K562 (cell line): ENCODE results near the gene TMEM117. TPM values are rescaled to one million over a fixed set of nuclear protein-coding genes. Genes with fewer than 3 reads are reported as not detected.

Experiments
- ATAC-seq: fragments of 200-7000 bp; cut with Tn5 transposase; 3 replicates; pipeline ENCODE4 v1.9.1; 2020; ENCODE audit warnings: moderate library complexity
- BruUV-seq: library from RNA; stranded (reverse); fragments of 400-500 nt; replicated peaks from 2 replicates; lab custom pipeline; 2021; lab: Mats Ljungman, UMichigan
- CTCF ChIA-PET: fragments of 300-600 bp; formaldehyde crosslinking; extraction: SDS; loops from one replicate; lab custom pipeline; 2021; ENCODE audit warnings: low intra/inter-chr PET ratio; lab: Yijun Ruan, JAX
- POLR2A ChIA-PET: fragments of 300-600, 350-650 bp; sonication (Branson Sonifier 250); formaldehyde crosslinking; extraction: SDS; loops from one replicate; lab custom pipeline; 2021; ENCODE audit warnings: antibody characterized with exemption, inconsistent platforms; lab: Yijun Ruan, JAX
- DNase-seq, 4 experiments: peaks; one replicate each; pipeline versions ENCODE4 v3.0.0 to v3.0.0-alpha.2; 2011 to 2018; ENCODE audit warnings: low spot score in 3 of 4, mixed read lengths in 3 of 4; ENCODE audit errors: extremely low read depth in 1 of 4
- FAIRE-seq: peaks from 2 replicates; lab custom pipeline; 2011; peaks lifted over from hg19 to GRCh38; lab: Jason Lieb, UNC
- H2AFZ ChIP-seq: 2 replicates; pipeline ENCODE4 v1.6.0; 2011; ENCODE audit warnings: low read depth, low read length, control low read depth, inconsistent platforms
- H3K27ac ChIP-seq: fragments of 200-600 bp; 3 replicates; pipeline ENCODE4 v1.8.0; 2011; ENCODE audit warnings: low read depth, mild to moderate bottlenecking, control low read depth, inconsistent platforms, low read length, moderate library complexity, mixed read lengths; ENCODE audit errors: extremely low read depth
- H3K27me3 ChIP-seq, 2 experiments: fragments of 300-600 bp in 1 of 2; 2 replicates in 1 of 2; 3 replicates in 1 of 2; pipeline versions ENCODE4 v1.6.0 to v1.8.0; 2011; ENCODE audit warnings: inconsistent platforms in 2 of 2, low read length in 2 of 2, mild to moderate bottlenecking in 1 of 2, mixed read lengths in 1 of 2, moderate library complexity in 1 of 2; ENCODE audit not compliant: control insufficient read depth in 2 of 2, insufficient read depth in 2 of 2
- H3K36me3 ChIP-seq: fragments of 300-600 bp; 3 replicates; pipeline ENCODE4 v1.8.0; 2011; ENCODE audit warnings: mild to moderate bottlenecking, low read length, inconsistent platforms; ENCODE audit not compliant: control insufficient read depth, insufficient read depth
- H3K4me1 ChIP-seq, 2 experiments: fragments of 200-600 bp in 1 of 2; replicated peaks in 1 of 2; 2 replicates in 1 of 2; 3 replicates in 1 of 2; pipeline versions ENCODE4 v1.5.1 to v1.8.0; 2011; ENCODE audit warnings: inconsistent platforms in 2 of 2, low read length in 2 of 2, mild to moderate bottlenecking in 1 of 2, mixed read lengths in 1 of 2, moderate library complexity in 1 of 2; ENCODE audit not compliant: control insufficient read depth in 2 of 2, insufficient read depth in 2 of 2
- H3K4me2 ChIP-seq: 2 replicates; pipeline ENCODE4 v1.6.1; 2011; ENCODE audit warnings: low read length, control low read depth, inconsistent platforms, mixed read lengths; ENCODE audit not compliant: insufficient read depth
- H3K4me3 ChIP-seq: fragments of 200-600 bp; sonication (generic), shearing (Covaris generic); 2 replicates; pipeline ENCODE4 v1.5.1; 2016; ENCODE audit warnings: control low read depth, inconsistent platforms
- H3K79me2 ChIP-seq: fragments of 200-600 bp; 3 replicates; pipeline ENCODE4 v1.8.0; 2011; ENCODE audit warnings: low read length, inconsistent platforms; ENCODE audit not compliant: control insufficient read depth, insufficient read depth
- H3K9ac ChIP-seq, 2 experiments: 2 replicates each; pipeline versions ENCODE4 v1.6.0 to v1.6.1; 2011; ENCODE audit warnings: low read depth in 2 of 2, low read length in 2 of 2, control low read depth in 1 of 2, inconsistent platforms in 1 of 2, mild to moderate bottlenecking in 1 of 2, mixed read lengths in 1 of 2; ENCODE audit not compliant: insufficient read depth in 1 of 2
- H3K9me1 ChIP-seq: one replicate; pipeline ENCODE4 v1.6.0; 2011; ENCODE audit warnings: inconsistent platforms, mild to moderate bottlenecking, low read length, moderate library complexity; ENCODE audit not compliant: control insufficient read depth, insufficient read depth
- H3K9me3 ChIP-seq: replicated peaks from 2 replicates; pipeline ENCODE4 v1.5.1; 2011; ENCODE audit warnings: low read depth, low read length, inconsistent platforms; ENCODE audit not compliant: control insufficient read depth, insufficient read depth
- H4K20me1 ChIP-seq: replicated peaks from 2 replicates; pipeline ENCODE4 v1.6.1; 2011; ENCODE audit warnings: low read length, inconsistent platforms, mixed read lengths; ENCODE audit not compliant: control insufficient read depth, insufficient read depth
- CHD7 ChIP-seq: fragments of 200-600 bp; sonication (generic); IDR thresholded peaks from one replicate; pipeline ENCODE4 v1.6.1; 2012; ENCODE audit warnings: mild to moderate bottlenecking, low read depth, low read length, inconsistent platforms
- EHMT2 ChIP-seq: fragments of 450-650 bp; IDR thresholded peaks from 2 replicates; pipeline ENCODE4 v1.6.1; 2018; ENCODE audit warnings: antibody characterized with exemption
- ELF4 ChIP-seq: fragments of 450-650 bp; formaldehyde crosslinking; IDR thresholded peaks from 2 replicates; pipeline ENCODE4 v1.4.0; 2022; ENCODE audit warnings: missing genetic modification characterization
- HIVEP1 ChIP-seq: fragments of 250-450 bp; sonication (Bioruptor Pico); IDR thresholded peaks from 2 replicates; pipeline ENCODE4 v1.4.0; 2020; ENCODE audit warnings: mild to moderate bottlenecking
- MAFK ChIP-seq: IDR thresholded peaks from 2 replicates; pipeline ENCODE4 v1.6.1; 2011; ENCODE audit warnings: low read length, improper control_type of control experiment
- MYNN ChIP-seq, 2 experiments: sonication (generic); formaldehyde crosslinking in 1 of 2; IDR thresholded peaks; 2 replicates each; pipeline versions ENCODE4 v1.5.0 to v1.6.1; 2016 to 2020; ENCODE audit warnings: antibody characterized with exemption in 1 of 2, missing genetic modification reagents in 1 of 2
- POLR2AphosphoS5 ChIP-seq: IDR thresholded peaks from 2 replicates; pipeline ENCODE4 v1.6.1; 2011; ENCODE audit warnings: mild to moderate bottlenecking, low read depth, low read length, moderate library complexity; ENCODE audit not compliant: control insufficient read depth, insufficient read depth
- SAFB2 ChIP-seq: fragments of 200-400 bp; formaldehyde crosslinking; IDR thresholded peaks from 2 replicates; pipeline ENCODE4 v1.6.1; 2018; ENCODE audit warnings: borderline replicate concordance, low read length, low read depth, moderate library complexity; ENCODE audit not compliant: severe bottlenecking
- SMARCC2 ChIP-seq: fragments of 450-650 bp; IDR thresholded peaks from 2 replicates; pipeline ENCODE4 v1.6.1; 2017; ENCODE audit warnings: antibody characterized with exemption, moderate library complexity, mild to moderate bottlenecking, low read depth
- TAF1 ChIP-seq: IDR thresholded peaks from 2 replicates; pipeline ENCODE4 v1.6.1; 2011; ENCODE audit warnings: mild to moderate bottlenecking, low read length, moderate library complexity; ENCODE audit not compliant: insufficient read depth, control insufficient read depth, severe bottlenecking; ENCODE audit errors: extremely low read depth
- ZNF584 ChIP-seq: fragments of 200-800 bp; sonication (Bioruptor generic); IDR thresholded peaks from 2 replicates; pipeline ENCODE4 v1.6.1; 2016; ENCODE audit warnings: low read depth, mild to moderate bottlenecking, missing genetic modification characterization, missing compliant biosample characterization
- ZNF695 ChIP-seq: fragments of 450-650 bp; formaldehyde crosslinking; IDR thresholded peaks from 2 replicates; pipeline ENCODE4 v1.4.0; 2020; ENCODE audit warnings: mild to moderate bottlenecking, moderate library complexity
- WGBS: fragments of 100-300 bp; shearing (Covaris generic); methylation state at CpG from one replicate; pipeline ENCODE4 v1.1.6; 2016; ENCODE audit warnings: low coverage, mixed read lengths; ENCODE audit not compliant: insufficient coverage; ENCODE audit errors: missing lambda C conversion rate; 5-methylcytosine and 5-hydroxymethylcytosine counted together
- in situ Hi-C: fragments of 300-500 bp; cut with MboI; formaldehyde crosslinking; loops from 4 replicates; pipeline ENCODE4 v1.15.0; 2018; ENCODE audit warnings: inconsistent platforms, mixed read lengths
- intact Hi-C: fragments of 100-400 bp; cut with micrococcal nuclease; formaldehyde crosslinking; loops from 2 replicates; pipeline ENCODE4 v1.14.2; 2022
- polyA plus RNA-seq, 8 experiments: library from polyadenylated mRNA; depleted of rRNA in 4 of 8; stranded (reverse) in 5 of 8; unstranded in 3 of 8; fragments of >200 nt; fragmentation: Nextera tagmentation in 2 of 8; fragmentation: Illumina TruSeq in 1 of 8; extraction: Ambion mirVana in 2 of 8; extraction: Trizol in 1 of 8; gene quantifications; 2 replicates each; pipeline versions ENCODE4 v1.2.1 to v1.2.3, GENCODE V29; 2011 to 2014; ENCODE audit warnings: inconsistent platforms in 1 of 8, missing spikeins in 1 of 8
- total RNA-seq, 7 experiments: library from RNA; depleted of rRNA in 6 of 7; stranded (reverse); fragments of >200 nt in 6 of 7; fragmentation: Illumina TruSeq in 2 of 7; extraction: Trizol in 2 of 7; gene quantifications; 2 replicates each; pipeline versions ENCODE4 v1.2.1 to v1.2.3, GENCODE V29; 2011 to 2021; ENCODE audit warnings: low replicate concordance in 1 of 7

The TMEM117 gene
- total and polyA plus RNA-seq, 9 of the 15 experiments (the other 6 are each of a cell fraction or from before 2014, with no cell fraction given): 0.31 to 2.8 (median 1.0) TPM

GRCh38 chr12:44314007-44314500 is 478.2 kb downstream of the TMEM117 start:
- no TSS peak for BruUV-seq
- Histone ChIP-seq H3K36me3 (no peaks in the 10 kb centered on the region), H3K27me3 (no peaks in the 10 kb centered on the region), H3K79me2 (no peaks in the 10 kb centered on the region), H3K9ac (no peak overlapping the region), H3K27ac (no peak overlapping the region), H3K9me3 (no peaks in the 10 kb centered on the region), H3K4me1 (no peaks in the 10 kb centered on the region), H3K4me3 (no peak overlapping the region), H3K4me2 (no peak overlapping the region), H4K20me1 (no peaks in the 10 kb centered on the region), H3K9me1 (no peaks in the 10 kb centered on the region), H2AFZ (no peak overlapping the region)
- no peak for DNase-seq
- ATAC-seq: no peak
- FAIRE-seq: no peak
- 0% methylated on average over 1 of the region's 1 CpG for WGBS
- POLR2A ChIA-PET: no interaction called here
- CTCF ChIA-PET: no interaction called here
- in situ Hi-C loops: no loop called here
- intact Hi-C loops: no loop called here
- TF ChIP-seq ZNF695 (no peak), EHMT2 (no peak), MAFK (no peak), ELF4 (CRISPR knock-in tag) (no peak), CHD7 (no peak), MYNN (IDR thresholded peaks at IDR 0.05) (no peak), MYNN (CRISPR knock-in tag; IDR thresholded peaks at IDR 0.05) (no peak), SMARCC2 (no peak), TAF1 (no peak), POLR2AphosphoS5 (no peak), SAFB2 (no peak), ZNF584 (CRISPR knock-in tag) (no peak), HIVEP1 (CRISPR knock-in tag) (no peak)
